Rectal smooth muscle tissue (tissue), 1 donor: Measurements from ENCODE around the gene ALDH1B1.

Experiments
- H3K27ac ChIP-seq: one replicate; pipeline ENCODE4 v1.7.0; 2013; ENCODE audit warnings: low read depth, low read length, inconsistent platforms
- H3K27me3 ChIP-seq: one replicate; pipeline ENCODE4 v1.7.0; 2013; ENCODE audit warnings: low read length; ENCODE audit not compliant: control insufficient read depth, insufficient read depth
- H3K36me3 ChIP-seq: one replicate; pipeline ENCODE4 v1.7.0; 2013; ENCODE audit warnings: low read length; ENCODE audit not compliant: control insufficient read depth, insufficient read depth
- H3K4me1 ChIP-seq: one replicate; pipeline ENCODE4 v1.7.0; 2013; ENCODE audit warnings: low read length; ENCODE audit not compliant: control insufficient read depth, insufficient read depth
- H3K4me3 ChIP-seq: one replicate; pipeline ENCODE4 v1.7.0; 2013; ENCODE audit warnings: low read length
- H3K9ac ChIP-seq: one replicate; pipeline ENCODE4 v1.7.0; 2013; ENCODE audit warnings: low read length

The ALDH1B1 gene

GRCh38 chr9:38355517-38356120 lies 36.9 kb upstream of the ALDH1B1 start:
- Histone ChIP-seq H3K9ac (no peak overlapping the region), H3K4me1 (no peaks in the 10 kb centered on the region), H3K4me3 (no peak overlapping the region), H3K36me3 (no peaks in the 10 kb centered on the region), H3K27ac (no peak overlapping the region), H3K27me3 (no peaks in the 10 kb centered on the region)

DNA sequence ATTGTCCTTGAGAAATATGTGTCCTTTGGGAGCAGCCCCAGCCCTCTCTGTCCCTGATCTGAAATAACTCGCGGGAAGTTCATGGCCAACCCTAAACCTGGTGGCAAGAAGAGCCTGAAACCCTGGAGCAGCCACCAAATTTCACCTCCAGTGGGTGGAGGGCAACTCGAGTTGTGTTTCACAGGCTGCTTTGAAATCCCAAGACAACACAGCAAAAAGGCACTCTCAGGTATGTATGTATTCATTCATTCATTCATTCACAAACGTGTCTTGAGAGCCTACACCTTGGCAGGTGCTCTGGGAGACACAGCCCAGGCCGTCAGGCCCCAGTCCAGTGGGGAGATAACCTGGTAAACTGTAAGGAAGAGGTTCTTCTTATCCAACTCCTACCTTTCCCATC lies 35.7 kb upstream of the ALDH1B1 start:
- no peak overlapping the region for H3K9ac ChIP-seq
- H3K4me3 ChIP-seq: no peak overlapping the region
- no peaks in the 10 kb centered on the region for H3K4me1 ChIP-seq
- H3K36me3 ChIP-seq: no peaks in the 10 kb centered on the region
- no peaks in the 10 kb centered on the region for H3K27me3 ChIP-seq
- no peak overlapping the region for H3K27ac ChIP-seq

GRCh38 chr9:38357350-38358114 lies 35.0 kb upstream of the ALDH1B1 start:
- no peak overlapping the region for H3K9ac ChIP-seq
- H3K4me3 ChIP-seq: no peak overlapping the region
- H3K36me3 ChIP-seq: no peaks in the 10 kb centered on the region
- H3K4me1 ChIP-seq: no peaks in the 10 kb centered on the region
- H3K27me3 ChIP-seq: no peaks in the 10 kb centered on the region
- H3K27ac ChIP-seq: no peak overlapping the region

DNA sequence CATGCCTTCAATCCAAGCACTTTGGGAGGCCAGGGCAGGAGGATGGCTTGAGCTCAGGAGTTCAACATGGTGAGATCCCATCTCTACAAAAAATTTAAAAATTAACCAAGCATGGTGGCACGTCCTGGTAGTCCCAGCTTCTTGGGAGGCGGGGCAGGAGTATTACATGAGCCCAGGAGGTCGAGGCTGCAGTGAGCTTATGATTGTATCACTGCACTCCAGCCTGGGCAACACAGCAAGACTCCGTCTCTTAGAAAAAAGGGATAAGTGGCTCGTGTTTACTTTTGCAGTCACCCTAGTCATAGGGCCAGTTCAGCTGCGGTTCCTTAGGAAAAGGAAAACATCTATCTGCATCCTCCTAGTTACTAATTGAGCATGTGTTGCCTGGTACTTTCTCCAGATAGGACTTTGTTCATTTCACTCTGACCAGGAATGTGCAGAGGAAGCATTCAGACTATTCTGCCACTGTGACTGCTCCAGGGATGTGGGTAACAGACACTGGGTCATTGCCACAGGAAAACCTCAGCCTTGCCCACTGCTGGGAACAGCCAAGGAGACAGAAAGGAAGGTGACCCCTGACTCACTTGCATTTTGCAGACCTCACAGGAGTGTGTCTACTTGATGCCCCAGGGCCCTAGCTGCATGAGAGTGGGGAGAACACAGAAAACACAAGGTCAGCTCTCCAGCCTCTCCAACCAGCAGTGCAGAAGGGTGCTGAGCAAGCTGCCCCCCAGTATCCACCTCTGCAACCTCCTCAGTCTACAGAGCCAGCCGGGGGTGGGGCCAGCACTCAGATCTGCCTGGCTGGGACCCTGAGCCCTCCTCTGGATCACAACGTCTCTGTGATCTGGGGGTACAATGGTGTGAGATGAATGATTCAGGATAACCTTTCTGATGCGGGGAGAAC lies 33.9 kb upstream of the ALDH1B1 start:
- H3K4me1 ChIP-seq: no peaks in the 10 kb centered on the region
- H3K36me3 ChIP-seq: no peaks in the 10 kb centered on the region
- H3K27me3 ChIP-seq: no peaks in the 10 kb centered on the region
- H3K27ac ChIP-seq: no peak overlapping the region
- no peak overlapping the region for H3K4me3 ChIP-seq
- H3K9ac ChIP-seq: no peak overlapping the region

DNA sequence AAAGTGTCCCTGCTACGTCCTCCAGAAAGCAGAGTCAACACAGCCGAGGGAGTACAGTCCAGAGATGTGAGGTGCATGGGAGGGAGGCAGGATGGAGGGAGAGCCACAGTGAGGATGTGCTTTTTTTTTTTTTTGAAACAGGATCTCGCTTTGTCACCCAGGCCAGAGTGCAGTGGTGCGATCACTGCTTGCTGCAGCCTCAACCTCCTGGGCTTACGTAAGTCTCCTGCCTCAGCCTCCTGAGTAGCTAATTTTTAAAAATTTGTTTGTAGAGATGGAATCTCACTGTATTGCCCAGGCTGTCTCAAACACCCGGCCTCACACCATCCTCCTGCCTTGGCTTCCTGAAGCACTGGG lies 33.2 kb upstream of the ALDH1B1 start:
- no peak overlapping the region for H3K9ac ChIP-seq
- H3K4me3 ChIP-seq: no peak overlapping the region
- no peaks in the 10 kb centered on the region for H3K4me1 ChIP-seq
- no peaks in the 10 kb centered on the region for H3K36me3 ChIP-seq
- H3K27me3 ChIP-seq: no peaks in the 10 kb centered on the region
- H3K27ac ChIP-seq: no peak overlapping the region

DNA sequence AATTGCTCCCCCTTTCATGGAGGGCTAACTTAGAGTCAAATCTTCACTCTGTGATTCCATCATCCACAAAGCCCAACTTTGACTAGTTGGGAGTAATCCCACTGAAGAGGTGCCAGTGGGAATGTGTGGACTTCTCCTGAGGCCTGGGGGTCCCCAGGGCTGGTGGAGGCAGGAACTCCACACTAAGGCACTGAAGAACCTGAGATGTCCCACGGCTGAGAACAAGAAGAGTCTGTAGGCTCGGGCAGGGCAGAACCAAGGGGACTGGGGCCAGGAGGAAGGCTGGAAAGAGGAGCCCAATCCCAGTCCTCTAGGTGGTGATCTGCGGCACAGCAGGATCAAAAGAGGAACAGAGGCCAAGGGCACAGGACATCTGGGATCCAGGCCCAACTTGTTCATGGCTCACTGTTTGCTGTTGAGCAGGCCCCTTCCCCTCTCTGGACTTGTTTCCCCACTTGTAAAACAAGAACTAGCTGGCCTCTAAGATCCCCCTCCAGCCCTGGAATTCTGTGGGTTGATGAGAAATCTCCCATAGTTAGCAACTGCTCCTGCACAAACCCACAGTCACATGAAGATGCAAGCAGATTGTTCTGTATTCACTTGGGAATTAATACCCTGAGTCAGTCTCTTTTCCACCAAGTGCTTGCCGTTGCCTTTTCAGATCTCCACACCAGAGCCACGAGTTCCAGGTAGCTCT lies 32.7 kb upstream of the ALDH1B1 start:
- Histone ChIP-seq H3K36me3 (no peaks in the 10 kb centered on the region), H3K4me3 (no peak overlapping the region), H3K9ac (no peak overlapping the region), H3K27ac (no peak overlapping the region), H3K4me1 (no peaks in the 10 kb centered on the region), H3K27me3 (no peaks in the 10 kb centered on the region)

DNA sequence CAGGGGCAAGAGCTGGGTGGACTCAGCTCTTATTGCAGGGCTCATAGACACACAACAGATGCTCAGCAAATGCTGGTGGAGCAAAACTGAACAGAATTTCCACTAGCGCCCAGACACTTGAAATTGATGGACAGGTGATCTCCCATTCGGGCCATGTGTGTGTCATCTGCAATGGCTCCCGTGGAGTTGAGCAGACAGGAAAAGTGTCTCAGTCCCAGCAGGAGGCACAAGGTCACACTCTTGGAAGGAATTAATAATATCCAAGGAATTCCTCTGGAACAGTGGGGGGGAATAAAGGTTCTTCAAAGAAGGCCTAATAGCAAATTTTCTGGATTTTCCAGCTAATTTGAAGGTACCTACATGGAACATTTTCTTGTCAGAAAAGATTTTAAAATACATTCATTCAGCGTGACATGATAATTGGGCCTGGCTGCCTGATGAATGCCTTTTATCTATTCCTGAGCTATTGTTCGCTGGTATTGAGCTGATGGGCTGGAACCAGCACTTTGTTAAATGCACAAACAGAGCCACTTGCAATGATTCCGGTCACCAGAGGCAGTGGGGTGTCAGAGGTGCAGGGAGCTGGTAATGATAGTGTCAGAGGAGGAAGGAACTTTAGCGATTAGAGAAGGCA lies 31.5 kb upstream of the ALDH1B1 start:
- no peaks in the 10 kb centered on the region for H3K27me3 ChIP-seq
- no peaks in the 10 kb centered on the region for H3K4me1 ChIP-seq
- H3K9ac ChIP-seq: no peak overlapping the region
- H3K27ac ChIP-seq: no peak overlapping the region
- H3K36me3 ChIP-seq: no peaks in the 10 kb centered on the region
- H3K4me3 ChIP-seq: no peak overlapping the region

DNA sequence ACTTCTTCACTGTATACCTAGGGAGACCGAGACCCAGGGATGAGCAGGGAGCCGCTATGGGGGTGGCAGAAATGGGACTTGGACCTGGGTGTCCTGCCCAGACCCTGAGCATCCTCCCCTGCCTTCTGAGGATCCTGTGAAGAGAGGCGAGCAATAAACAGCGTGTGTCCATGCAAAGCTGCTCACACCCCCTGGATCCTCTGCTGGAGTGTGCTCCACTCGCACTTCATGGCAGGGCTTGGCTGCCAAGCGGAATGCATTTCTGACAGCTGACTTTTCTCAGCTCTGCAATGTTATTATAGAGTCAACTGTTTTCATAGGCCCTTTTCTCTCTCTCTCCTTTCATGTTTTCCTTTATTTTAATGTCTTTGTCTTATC lies 31.0 kb upstream of the ALDH1B1 start:
- Histone ChIP-seq H3K4me1 (no peaks in the 10 kb centered on the region), H3K27ac (no peak overlapping the region), H3K9ac (no peak overlapping the region), H3K4me3 (no peak overlapping the region), H3K36me3 (no peaks in the 10 kb centered on the region), H3K27me3 (no peaks in the 10 kb centered on the region)

GRCh38 chr9:38362852-38363588 lies 29.5 kb upstream of the ALDH1B1 start:
- H3K4me1 ChIP-seq: no peaks in the 10 kb centered on the region
- H3K4me3 ChIP-seq: peak overlapping the region; percentile 29
- no peaks in the 10 kb centered on the region for H3K27me3 ChIP-seq
- H3K27ac ChIP-seq: no peak overlapping the region
- no peaks in the 10 kb centered on the region for H3K36me3 ChIP-seq
- no peak overlapping the region for H3K9ac ChIP-seq

DNA sequence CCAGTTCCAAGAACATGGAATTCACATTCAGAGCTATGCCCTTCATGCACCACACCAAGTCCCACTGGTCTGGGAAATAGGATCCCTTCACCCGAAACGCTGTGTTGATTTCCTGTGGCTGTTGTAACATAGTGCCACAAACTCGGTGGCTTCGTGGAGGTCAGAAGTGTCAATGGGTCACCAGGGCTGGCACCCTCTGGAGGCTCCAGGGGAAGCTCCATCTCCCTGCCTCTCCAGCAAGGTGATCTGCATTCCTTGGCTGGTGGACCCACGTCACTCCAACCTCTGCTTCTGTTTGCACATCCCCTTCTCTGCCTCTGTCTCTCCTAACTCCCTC lies 28.9 kb upstream of the ALDH1B1 start:
- no peaks in the 10 kb centered on the region for H3K27me3 ChIP-seq
- H3K4me3 ChIP-seq: no peak overlapping the region
- H3K9ac ChIP-seq: no peak overlapping the region
- no peaks in the 10 kb centered on the region for H3K4me1 ChIP-seq
- H3K36me3 ChIP-seq: no peaks in the 10 kb centered on the region
- no peak overlapping the region for H3K27ac ChIP-seq

- Histone ChIP-seq H3K36me3 (no peaks in the 10 kb centered on the region), H3K9ac (no peak overlapping the region), H3K27me3 (no peaks in the 10 kb centered on the region), H3K4me3 (no peak overlapping the region), H3K27ac (no peak overlapping the region), H3K4me1 (no peaks in the 10 kb centered on the region)
Measured at GRCh38 chr9:38367898-38368297, 24.6 kb upstream of the ALDH1B1 start.
